GM13977 (cell line): ENCODE measurements around the gene LRIT2.
A peak's percentile ranks its signal among the peaks of the same experiment; 100 is the strongest.

Experiments
- DNase-seq: peaks from one replicate; pipeline ENCODE4 v3.0.0; 2012; ENCODE audit warnings: low spot score
- in situ Hi-C: fragments of 300-500 bp; cut with MboI; formaldehyde crosslinking; loops from one replicate; pipeline ENCODE4 v1.12.0; 2022; ENCODE audit warnings: low sequenced_read_pairs, low pct_unique_long_range_greater_than_20kb, mixed read lengths, inconsistent platforms; ENCODE audit not compliant: unreplicated experiment
- TF ChIP-seq, protein P1 (sequence below): IDR thresholded peaks from 2 replicates; pipeline ENCODE4 v1.5.1; 2012; ENCODE audit warnings: mild to moderate bottlenecking, control low read depth; ENCODE audit not compliant: insufficient read depth; ENCODE audit errors: extremely low read depth, missing control alignments

The LRIT2 gene, protein sequence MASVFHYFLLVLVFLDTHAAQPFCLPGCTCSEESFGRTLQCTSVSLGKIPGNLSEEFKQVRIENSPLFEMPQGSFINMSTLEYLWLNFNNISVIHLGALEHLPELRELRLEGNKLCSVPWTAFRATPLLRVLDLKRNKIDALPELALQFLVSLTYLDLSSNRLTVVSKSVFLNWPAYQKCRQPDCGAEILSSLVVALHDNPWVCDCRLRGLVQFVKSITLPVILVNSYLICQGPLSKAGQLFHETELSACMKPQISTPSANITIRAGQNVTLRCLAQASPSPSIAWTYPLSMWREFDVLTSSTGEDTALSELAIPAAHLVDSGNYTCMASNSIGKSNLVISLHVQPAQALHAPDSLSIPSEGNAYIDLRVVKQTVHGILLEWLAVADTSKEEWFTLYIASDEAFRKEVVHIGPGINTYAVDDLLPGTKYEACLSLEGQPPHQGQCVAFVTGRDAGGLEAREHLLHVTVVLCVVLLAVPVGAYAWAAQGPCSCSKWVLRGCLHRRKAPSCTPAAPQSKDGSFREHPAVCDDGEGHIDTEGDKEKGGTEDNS

DNA sequence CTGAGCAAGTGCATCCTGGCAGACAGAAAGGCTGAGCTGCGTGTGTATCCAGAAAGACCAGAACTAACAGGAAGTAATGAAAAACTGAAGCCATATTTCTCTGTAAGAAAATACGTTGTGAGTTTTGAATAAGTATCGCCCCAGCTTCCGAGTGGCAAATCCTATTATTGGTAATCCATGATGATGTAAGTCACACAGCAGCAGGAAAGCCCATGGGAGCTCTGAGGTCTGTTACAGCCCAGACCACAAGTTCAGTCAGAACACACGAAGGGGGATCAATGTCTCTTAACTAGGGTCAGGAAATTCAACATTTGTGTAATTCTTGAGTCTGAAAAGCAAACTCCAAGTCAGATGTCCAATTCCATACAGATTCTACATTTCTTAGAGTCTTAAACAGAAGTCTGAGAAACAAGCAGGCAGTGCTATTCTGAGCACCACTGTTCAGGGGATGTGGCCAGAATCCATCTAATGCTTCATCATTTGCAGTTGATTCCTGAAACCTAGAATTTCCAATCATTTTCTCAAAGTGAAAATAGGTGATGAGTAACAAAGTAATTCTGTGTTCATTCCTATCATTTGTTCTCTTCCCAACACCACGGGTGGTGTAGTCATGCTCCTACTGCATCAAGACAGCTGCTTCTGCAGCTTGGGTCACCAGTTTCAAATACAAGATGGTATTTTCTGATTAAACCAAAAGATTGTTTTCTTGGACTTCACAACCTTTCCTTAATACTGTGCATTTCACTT lies at the start of gene LRIT2:
Gene LRIT2 (minus strand): TSS at position 118 of the 747 bp plus-strand sequence. CDS start 24 bp downstream, at position 94.
- in situ Hi-C loops, result no loop called here
- TF ChIP-seq, protein P1, sequence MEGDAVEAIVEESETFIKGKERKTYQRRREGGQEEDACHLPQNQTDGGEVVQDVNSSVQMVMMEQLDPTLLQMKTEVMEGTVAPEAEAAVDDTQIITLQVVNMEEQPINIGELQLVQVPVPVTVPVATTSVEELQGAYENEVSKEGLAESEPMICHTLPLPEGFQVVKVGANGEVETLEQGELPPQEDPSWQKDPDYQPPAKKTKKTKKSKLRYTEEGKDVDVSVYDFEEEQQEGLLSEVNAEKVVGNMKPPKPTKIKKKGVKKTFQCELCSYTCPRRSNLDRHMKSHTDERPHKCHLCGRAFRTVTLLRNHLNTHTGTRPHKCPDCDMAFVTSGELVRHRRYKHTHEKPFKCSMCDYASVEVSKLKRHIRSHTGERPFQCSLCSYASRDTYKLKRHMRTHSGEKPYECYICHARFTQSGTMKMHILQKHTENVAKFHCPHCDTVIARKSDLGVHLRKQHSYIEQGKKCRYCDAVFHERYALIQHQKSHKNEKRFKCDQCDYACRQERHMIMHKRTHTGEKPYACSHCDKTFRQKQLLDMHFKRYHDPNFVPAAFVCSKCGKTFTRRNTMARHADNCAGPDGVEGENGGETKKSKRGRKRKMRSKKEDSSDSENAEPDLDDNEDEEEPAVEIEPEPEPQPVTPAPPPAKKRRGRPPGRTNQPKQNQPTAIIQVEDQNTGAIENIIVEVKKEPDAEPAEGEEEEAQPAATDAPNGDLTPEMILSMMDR, result no peak
- no peak for DNase-seq

GRCh38 chr10:84270708-84271107 lies 45.4 kb upstream of the LRIT2 start:
- TF ChIP-seq, protein P1, result no peak
- in situ Hi-C loops, result no loop called here
- no peak for DNase-seq

DNA sequence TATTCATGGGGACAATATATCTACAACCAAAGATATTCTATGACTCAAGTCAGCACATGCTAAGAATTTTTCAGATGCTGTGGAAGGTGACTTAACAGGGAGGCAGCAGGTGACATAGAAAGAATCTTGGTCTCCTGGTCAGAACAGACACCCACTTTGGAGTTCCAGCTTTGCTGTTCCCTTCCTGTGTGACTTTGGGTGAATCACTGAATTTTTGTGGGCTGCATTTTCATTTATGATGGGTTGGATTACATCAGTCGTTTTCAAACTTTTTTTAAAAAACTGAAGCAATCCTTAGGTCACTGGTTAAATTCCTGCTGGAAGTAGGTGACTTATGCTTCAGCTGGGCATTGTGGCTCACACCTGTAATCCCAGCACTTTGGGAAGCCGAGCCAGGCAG lies 44.4 kb upstream of the LRIT2 start:
- DNase-seq, result no peak
- in situ Hi-C loops, result loop anchor here (10.0 kb wide), 1 partner anchor 275 kb away; no protein-coding TSS in a partner anchor

DNA sequence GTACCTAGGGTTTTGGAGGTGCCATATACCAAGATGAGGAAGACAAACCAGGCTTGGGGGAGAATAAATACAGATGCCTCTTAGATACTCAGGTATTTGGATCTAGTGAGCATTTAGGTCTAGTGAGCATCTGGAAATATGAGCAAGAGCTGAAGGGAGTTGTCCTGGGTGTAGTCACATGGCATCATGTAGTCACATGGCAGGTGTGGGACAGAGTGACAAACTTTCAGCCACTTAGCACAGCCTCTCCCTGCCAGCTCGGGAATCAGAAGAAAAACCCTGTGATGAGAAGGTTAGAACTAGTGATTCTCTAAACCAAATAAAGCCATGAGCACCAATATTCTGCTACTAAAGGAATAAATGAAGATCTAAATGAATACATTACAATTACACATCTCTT lies 43.8 kb upstream of the LRIT2 start:
- TF ChIP-seq, protein P1, result no peak
- no peak for DNase-seq
- in situ Hi-C loops, result loop anchor here (10.0 kb wide), 1 partner anchor 276 kb away; no protein-coding TSS in a partner anchor

More for the DNA sequence above, 44.4 kb upstream of the LRIT2 start:
- TF ChIP-seq, protein P1, result no peak

DNA sequence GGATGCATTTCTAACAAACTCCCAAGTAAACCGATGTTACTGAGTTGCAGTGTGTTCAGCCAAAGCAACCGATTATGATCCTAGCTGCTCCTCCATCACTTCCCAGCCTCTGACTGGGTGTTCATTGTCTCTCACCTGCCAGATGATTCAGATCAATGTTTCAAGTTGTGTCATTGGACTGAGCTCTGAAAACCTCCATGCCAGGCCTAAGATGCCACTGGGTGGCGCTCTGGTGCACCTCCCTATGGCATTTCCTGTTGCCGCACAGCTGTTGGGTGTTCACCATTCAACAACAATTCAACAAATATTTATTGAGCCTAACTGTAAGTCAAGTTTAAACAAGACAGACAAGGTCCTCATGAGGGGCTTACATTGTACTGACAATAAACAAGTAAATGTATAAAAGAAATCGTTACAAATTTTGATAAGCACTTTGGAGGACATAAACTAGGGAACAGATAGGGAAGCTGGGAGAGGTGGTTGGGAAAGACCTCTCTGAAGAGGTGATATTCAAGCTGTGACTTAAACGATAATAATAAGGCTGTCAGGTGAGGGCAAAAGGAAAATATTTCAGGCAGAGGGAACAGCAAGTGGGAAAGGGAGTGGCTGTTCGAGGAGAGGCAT lies 42.3 kb upstream of the LRIT2 start:
- in situ Hi-C loops, result loop anchor here (10.0 kb wide), 1 partner anchor 277 kb away; no protein-coding TSS in a partner anchor
- TF ChIP-seq, protein P1, result peak; percentile 77
- DNase-seq, result peak; percentile 42

GRCh38 chr10:84265418-84265817 lies 40.1 kb upstream of the LRIT2 start:
- in situ Hi-C loops, result loop anchor here (10.0 kb wide), 1 partner anchor 279 kb away; no protein-coding TSS in a partner anchor
- TF ChIP-seq, protein P1, result no peak
- no peak for DNase-seq
